ENCODE measurements around the gene ETNK2. TPM values are rescaled to one million over a fixed set of nuclear protein-coding genes. Genes with fewer than 3 reads are reported as not detected.

The ETNK2 gene
- total and polyA plus RNA-seq, 2 of the 4 experiments (the other 2 are of a cell fraction) = 18.9 to 26.0 TPM

DNA sequence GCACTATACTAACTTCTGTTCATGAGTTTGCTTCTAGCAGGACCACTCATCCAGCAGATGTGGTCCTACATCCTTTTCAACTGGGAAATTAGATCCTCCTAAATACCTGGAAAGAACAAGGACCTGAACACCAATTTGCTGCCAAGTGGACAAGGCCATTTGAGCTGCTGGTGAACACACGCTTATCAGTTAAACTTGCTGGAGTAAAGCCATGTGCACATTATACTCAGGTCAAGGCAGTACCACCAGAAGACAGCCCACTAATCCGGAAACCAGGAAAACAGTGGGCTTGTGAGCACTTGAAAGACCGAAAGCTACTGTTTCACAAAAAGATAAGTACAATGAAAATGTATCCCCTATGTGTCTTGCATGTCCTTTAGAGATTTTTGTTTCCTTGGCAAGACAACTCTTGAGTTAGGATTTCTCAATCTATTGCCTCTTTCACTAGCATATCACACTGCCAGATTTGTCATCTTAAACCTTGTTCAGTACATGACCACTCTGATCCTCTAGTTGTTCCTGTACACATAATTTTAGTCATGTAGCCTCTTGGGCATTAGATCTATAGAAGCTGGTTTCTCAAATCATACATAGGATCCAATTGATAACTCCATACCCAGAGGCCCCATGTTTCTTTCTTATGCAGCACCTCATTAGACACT is 18.8 kb upstream of the ETNK2 start:
- in situ Hi-C loops (cut with MboI; ENCODE audit: low sequenced_read_pairs) (no loop called here), dilution Hi-C loops (cut with HindIII; ENCODE audit: low sequenced_read_pairs, unreplicated experiment) (loop anchor here (25.0 kb wide), 1 partner anchor 217 kb away; no protein-coding TSS in a partner anchor), intact Hi-C loops (cut with micrococcal nuclease) (no loop called here)
- H3K4me3 ChIP-seq (ENCODE audit: insufficient read depth, low read depth, low read length) = no peak overlapping the region
- CTCF ChIA-PET = interaction anchor here (0.7 to 5.3 kb wide), 4 partner anchors 8 to 36 kb away, joined by 4 to 25 read pairs (median 6); no protein-coding TSS in a partner anchor
- H2BK20ac ChIP-seq (ENCODE audit: low read depth, low read length) = peak overlapping the region; percentile 73
- WGBS, 2 experiments (ENCODE audit: extremely low coverage in 2 of 2, insufficient read length in 1 of 2) = 83% methylated on average over 1 of the region's 3 CpGs; no CpG with 5 or more reads in 1 of the 2 experiments
- no peaks in the 10 kb centered on the region for H3K27me3 ChIP-seq (ENCODE audit: control insufficient read depth, insufficient read depth, low read length)
- peaks cover 7% of the 10 kb centered on the region for H3K9me1 ChIP-seq (ENCODE audit: insufficient read depth, low read length)
- TF ChIP-seq RFX5 (IDR thresholded peaks at IDR 0.05; ENCODE audit: low read depth, low read length) = no peak
- TF ChIP-seq POLR2A (IDR thresholded peaks at IDR 0.05; ENCODE audit: low read depth, low read length) = no peak
- TF ChIP-seq CHD1 (IDR thresholded peaks at IDR 0.05; ENCODE audit: low read depth, low read length) = no peak
- TF ChIP-seq FOS (IDR thresholded peaks at IDR 0.05; ENCODE audit: low read depth, low read length) = no peak
- peak overlapping the region; percentile 50 to 75; a peak in 2 of 4 replicates for H4K8ac ChIP-seq (ENCODE audit: low read depth in 2 of 2, low read length in 2 of 2)
- H4K20me1 ChIP-seq (ENCODE audit: insufficient read depth, low read length) = no peaks in the 10 kb centered on the region
- H3K9me3 ChIP-seq (ENCODE audit: control insufficient read depth, insufficient read depth, low read length) = no peaks in the 10 kb centered on the region; the same call in 1 of the 2 replicates
- H3K79me1 ChIP-seq (ENCODE audit: low read depth in 1 of 2, low read length in 2 of 2) = 0 out of 4 replicates have a peak, but pooled peaks cover 0 to 3% of the 10 kb centered on the region in 2 experiments
- peak overlapping the region; percentile 87; the same call in 1 of the 2 replicates for H2BK120ac ChIP-seq (ENCODE audit: low read depth, low read length)
- H3K56ac ChIP-seq (ENCODE audit: extremely low read depth, insufficient read depth, low read length) = no peak overlapping the region
- H4K5ac ChIP-seq (ENCODE audit: low read depth, low read length) = peak overlapping the region; percentile 39; the same call in 1 of the 2 replicates
- ATAC-seq (ENCODE audit: low read depth) (no peak), DNase-seq (no peak)
- H2AK5ac ChIP-seq (ENCODE audit: low read depth, low read length) = peak overlapping the region; percentile 52; the same call in 1 of the 2 replicates
- H3K36me3 ChIP-seq (ENCODE audit: control insufficient read depth, insufficient read depth, low read length) = no peaks in the 10 kb centered on the region
- peak overlapping the region; percentile 69; the same call in 1 of the 2 replicates for H3K4ac ChIP-seq (ENCODE audit: low read depth, low read length)
- 0 out of 2 replicates have a peak overlapping the region, but pooled peaks have one; percentile 31 for H4K91ac ChIP-seq (ENCODE audit: insufficient read depth, low read depth, low read length)
- H3K27ac ChIP-seq (ENCODE audit: insufficient read depth, low read length) = no peak overlapping the region
- peak overlapping the region; percentile 40 for H2BK5ac ChIP-seq (ENCODE audit: low read depth, low read length, poor library complexity, severe bottlenecking)
- H3K9ac ChIP-seq (ENCODE audit: low read depth, low read length) = no peak overlapping the region
- H3K4me1 ChIP-seq (ENCODE audit: control insufficient read depth, insufficient read depth, low read length) = peaks cover 4% of the 10 kb centered on the region; the same call in 1 of the 2 replicates
- peak overlapping the region; percentile 61; the same call in 1 of the 2 replicates for H3K18ac ChIP-seq (ENCODE audit: low read depth, low read length)
- H3K14ac ChIP-seq (replicated peaks; ENCODE audit: low read depth, low read length) = peak overlapping the region; percentile 64
- no TSS peak for BruUV-seq (replicated peaks)
- H2AFZ ChIP-seq (replicated peaks; ENCODE audit: low read length, poor library complexity) = no peak overlapping the region
- no peak overlapping the region for H3K4me2 ChIP-seq (ENCODE audit: low read depth, low read length)
- no peak overlapping the region for H3K23ac ChIP-seq (ENCODE audit: low read depth, low read length)
- H2BK15ac ChIP-seq (ENCODE audit: low read depth, low read length) = peak overlapping the region; percentile 34; the same call in 2 of the 3 replicates
- POLR2A ChIA-PET (ENCODE audit: unreplicated experiment) = no interaction called here
- no peak overlapping the region for H2AK9ac ChIP-seq (replicated peaks; ENCODE audit: low read depth, low read length, poor library complexity)
